Activated T-cell treated with anti-CD3 and anti-CD28 coated beads for 24 hours (primary cell): ENCODE data around the gene ACRV1.
"Not testable (repeated sequence)": the region's sequence is repeated elsewhere in the genome, so short reads cannot be mapped to it uniquely, and the experiment has no call there.

Source experiments
- DNase-seq: peaks from one replicate; pipeline ENCODE4 v3.0.0-alpha.2; 2020; ENCODE audit warnings: low read depth

Gene ACRV1, protein sequence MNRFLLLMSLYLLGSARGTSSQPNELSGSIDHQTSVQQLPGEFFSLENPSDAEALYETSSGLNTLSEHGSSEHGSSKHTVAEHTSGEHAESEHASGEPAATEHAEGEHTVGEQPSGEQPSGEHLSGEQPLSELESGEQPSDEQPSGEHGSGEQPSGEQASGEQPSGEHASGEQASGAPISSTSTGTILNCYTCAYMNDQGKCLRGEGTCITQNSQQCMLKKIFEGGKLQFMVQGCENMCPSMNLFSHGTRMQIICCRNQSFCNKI

DNA sequence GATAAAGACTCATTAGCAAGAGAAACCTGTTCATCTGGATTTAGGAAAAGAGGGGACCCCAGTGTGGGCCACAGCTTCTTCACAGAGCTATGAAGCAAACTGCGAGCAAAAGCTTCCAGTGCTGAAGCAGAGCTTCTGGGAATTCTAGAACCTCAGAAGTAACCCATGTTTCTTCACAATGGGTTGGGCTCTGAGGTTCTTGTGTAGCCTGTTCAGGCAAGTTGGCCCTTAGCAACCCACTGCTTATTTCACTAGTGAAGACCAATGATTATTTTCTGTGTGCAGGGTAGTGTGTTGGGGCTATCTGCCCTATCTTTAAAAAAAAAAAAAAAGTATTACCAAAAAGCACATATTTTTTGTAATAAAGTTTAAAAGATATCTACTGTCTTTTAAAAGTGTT lies at the start of gene ACRV1:
TSS of gene ACRV1 (minus strand) at position 101 of the 400 bp plus-strand sequence. CDS start at position 34, 67 bp downstream.
- no peak for DNase-seq

GRCh38 chr11:125728969-125729368 lies 48.3 kb upstream of the ACRV1 start:
- no peak for DNase-seq

- DNase-seq: no peak
These were observed 43.5 kb upstream of the ACRV1 start for GRCh38 chr11:125724125-125724524.

GRCh38 chr11:125720781-125721180 lies 40.1 kb upstream of the ACRV1 start:
- no peak for DNase-seq

- not testable (repeated sequence) for DNase-seq
These were observed 24.0 kb upstream of the ACRV1 start for GRCh38 chr11:125704686-125705085.

GRCh38 chr11:125701858-125702621 lies 21.4 kb upstream of the ACRV1 start:
- DNase-seq: no peak

DNA sequence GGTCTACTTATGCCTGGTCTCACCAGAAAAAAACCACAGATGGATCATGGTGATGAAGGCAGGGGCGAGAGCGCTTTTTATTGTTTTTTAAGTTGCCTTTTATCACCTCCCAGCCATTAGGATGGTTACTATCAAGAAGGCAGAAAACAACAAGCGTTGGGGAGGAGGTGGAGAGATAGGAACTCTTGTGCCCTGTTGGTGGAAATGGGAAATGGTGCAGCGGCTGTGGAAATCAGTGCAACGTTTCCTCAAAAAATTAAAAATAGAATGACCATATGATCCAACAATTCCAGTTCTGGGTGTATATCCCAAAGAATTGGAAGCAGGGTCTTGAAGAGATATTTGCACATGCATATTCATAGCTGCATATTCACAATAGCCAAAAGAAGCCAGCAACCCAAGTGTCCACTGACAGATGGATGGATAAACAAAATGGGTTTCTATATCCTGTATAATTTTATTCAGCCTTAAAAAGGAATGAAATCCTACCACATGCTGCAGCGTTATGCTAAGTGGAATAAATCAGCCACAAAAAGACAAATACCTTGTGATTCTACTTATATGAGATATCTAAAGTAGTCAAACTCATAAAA lies 20.5 kb upstream of the ACRV1 start:
- DNase-seq: no peak

DNA sequence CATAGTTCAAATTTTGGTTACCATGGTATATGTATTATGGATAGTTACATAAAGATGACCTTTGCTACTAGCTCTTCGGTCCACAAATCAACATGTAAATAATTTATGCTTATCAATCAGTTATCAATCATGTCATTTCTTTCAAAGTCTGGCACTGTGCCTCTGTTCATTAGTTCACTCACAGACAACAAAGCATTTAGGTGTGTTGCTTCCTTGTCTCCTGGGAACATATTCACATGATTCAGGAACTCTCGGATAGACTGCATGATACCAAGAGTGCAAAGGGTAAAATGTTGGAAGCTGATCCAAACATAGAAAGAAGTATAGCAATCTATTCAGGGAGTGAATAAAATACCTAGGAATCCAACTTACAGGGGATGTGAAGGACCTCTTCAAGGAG lies 14.3 kb upstream of the ACRV1 start:
- DNase-seq: no peak

GRCh38 chr11:125692887-125693286 lies 12.2 kb upstream of the ACRV1 start:
- DNase-seq: no peak

- no peak for DNase-seq
These were observed 9.4 kb upstream of the ACRV1 start for GRCh38 chr11:125690006-125690405.

DNA sequence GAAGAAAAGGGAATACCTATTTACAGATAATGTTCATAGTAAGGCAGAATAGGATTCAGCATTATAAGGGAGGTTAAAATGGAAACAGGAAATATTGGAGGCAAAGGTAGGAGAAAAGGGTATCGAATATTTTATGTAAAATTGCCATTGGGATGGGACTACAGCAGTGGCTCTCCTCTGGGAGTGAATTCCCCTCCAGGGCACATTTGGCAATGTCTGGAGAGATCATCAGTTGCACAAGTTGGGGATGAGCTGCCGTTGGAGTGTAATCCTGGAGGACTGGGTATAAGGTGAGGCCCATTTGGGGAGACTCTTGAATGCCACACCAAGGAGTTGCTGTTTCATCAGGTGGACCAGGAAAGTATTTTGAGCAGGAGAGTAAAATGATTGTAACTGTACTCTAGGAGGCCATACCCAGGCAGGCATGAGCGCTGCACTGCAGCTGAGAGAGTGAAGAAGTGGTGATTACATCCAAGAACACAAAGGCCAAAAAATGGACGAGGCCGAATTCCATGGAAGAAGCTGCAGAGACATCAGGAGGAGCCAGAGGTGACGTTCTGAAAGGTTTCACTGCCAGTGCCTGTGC lies 8.7 kb upstream of the ACRV1 start:
- DNase-seq: no peak

GRCh38 chr11:125688632-125689031 lies 8.0 kb upstream of the ACRV1 start:
- DNase-seq: no peak

DNA sequence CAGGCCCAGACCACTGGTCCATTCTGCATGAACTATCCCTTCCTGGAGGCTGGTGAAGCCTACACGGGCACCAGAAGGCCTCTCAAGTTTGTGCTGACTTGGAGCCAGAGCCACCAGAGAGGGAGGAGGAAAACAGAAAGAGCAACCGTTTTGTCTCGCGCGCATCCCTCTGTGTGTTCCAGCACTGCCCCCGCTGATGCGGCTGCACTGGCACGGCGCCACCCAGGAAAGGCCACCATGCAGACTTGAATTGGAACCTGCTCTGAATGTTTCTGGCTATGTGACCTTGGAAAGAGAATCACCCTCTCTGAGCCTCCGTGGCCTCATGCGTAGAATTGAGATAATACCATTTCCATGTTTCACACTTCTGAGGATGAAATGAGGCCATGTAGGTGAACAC lies 7.4 kb upstream of the ACRV1 start:
- DNase-seq: no peak

- no peak for DNase-seq
These were observed 4.6 kb upstream of the ACRV1 start for GRCh38 chr11:125685228-125685627.

DNA sequence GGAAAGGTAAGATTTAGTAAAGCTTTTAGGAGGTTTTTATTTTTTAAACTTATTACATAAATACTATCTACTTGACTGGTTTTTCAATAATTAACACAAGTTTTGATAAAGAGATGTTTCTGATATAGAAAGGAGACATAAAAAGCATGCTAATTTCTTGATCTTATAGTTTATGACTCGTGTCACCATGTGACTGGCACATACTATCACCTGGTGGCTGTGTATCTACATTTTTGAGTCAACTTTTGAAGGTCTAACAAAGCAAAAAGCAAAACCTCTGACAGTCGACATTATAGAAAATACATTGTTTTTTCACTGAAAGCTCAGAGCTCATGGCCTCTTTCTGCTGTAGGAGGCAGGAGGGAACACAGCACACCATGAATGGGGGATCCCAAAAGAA lies 810 bp downstream of the ACRV1 start:
- DNase-seq: no peak

- DNase-seq: no peak
These were observed 1.2 kb downstream of the ACRV1 start for GRCh38 chr11:125679397-125679796.

- no peak for DNase-seq
These were observed 5.5 kb downstream of the ACRV1 start for GRCh38 chr11:125675196-125675595.

DNA sequence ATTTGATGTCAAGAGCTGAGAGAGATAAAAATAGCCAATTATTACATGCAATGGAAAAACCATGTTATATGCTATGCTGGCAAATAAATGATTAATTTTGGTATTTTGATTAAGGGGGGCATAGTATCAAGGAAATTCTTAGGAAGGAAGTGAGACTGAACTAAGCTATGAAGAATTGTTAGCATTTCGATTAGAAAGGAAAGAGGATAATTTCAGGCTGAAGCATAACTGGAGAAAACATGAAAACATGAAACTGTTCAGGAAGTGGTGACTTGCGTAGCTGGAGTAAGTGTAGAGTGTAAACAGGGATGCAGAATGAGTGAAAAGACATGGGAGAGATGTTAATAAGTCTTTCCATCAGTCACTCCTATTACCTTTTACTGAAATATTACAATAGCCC lies 6.4 kb downstream of the ACRV1 start:
- DNase-seq: no peak

DNA sequence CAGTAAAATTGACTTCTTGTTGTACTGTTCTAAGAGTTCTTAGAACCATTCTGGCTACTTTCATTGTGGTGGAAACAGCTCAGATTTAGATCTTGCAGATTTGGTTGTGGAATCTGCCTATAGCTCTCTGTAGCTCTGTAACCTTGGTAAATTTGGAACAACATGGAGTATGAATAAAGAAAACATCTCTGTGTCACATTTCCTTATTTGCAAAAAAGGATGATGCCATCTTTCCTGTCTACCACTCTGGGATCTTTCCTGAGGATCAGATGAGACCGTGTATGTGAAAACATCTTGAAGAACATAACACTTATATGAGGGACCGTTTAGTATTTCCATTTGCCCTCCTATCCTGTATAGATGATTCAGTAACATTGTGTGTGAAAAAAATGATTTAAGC lies 9.1 kb downstream of the ACRV1 start:
- no peak for DNase-seq

- no peak for DNase-seq
These were observed 10.5 kb downstream of the ACRV1 start for GRCh38 chr11:125670172-125670571.

DNA sequence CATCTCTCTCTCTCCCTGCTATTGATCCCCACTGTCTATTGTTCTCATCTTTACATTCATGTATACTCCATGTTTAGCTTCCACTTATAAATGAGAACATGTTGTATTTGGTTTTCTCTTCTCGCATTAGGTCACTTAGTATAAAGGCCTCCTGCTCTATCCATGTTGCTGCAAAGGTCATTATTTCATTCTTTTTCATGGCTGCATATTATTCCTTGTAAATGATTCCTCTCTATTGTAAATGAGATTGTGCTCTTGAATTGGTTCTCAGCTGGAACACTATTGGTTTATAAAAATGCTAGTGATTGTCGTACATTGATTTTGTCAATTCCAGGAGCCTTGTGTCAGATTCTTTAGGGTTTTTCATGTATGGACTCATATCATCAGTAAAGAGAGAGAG lies 13.5 kb downstream of the ACRV1 start:
- no peak for DNase-seq

- no peak for DNase-seq
These were observed 16.7 kb downstream of the ACRV1 start for GRCh38 chr11:125663910-125664309.

DNA sequence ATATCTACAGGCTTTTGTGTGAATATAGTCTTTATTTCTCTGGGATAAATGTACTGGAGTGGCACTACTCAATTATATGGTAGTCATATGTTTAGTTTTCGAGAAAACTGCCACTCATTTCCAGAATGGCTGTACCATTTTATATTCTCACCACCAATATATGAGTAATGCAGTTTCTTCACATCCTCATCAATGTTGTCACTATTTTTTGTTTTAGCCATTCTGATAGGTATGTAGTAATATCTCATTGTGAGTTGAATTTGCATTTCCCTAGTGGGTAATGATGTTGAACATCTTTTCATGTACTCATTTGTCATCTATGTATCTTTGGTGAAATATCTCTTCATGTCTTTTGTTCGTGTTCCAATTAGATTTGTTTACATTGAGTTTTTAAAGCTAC lies 18.0 kb downstream of the ACRV1 start:
- no peak for DNase-seq
